H9 (cell line): ENCODE results near the gene TUB. TPM values are rescaled to one million over a fixed set of nuclear protein-coding genes. Genes with fewer than 3 reads are reported as not detected.

Experiments
- DNase-seq: peaks from one replicate; pipeline ENCODE4 v3.0.0-alpha.2; 2017
- H2AFZ ChIP-seq: one replicate; pipeline ENCODE4 v1.6.1; 2013; ENCODE audit warnings: mild to moderate bottlenecking, low read length, control low read depth, moderate library complexity
- H2AK5ac ChIP-seq: 2 replicates; pipeline ENCODE4 v1.6.1; 2013; ENCODE audit warnings: low read length, control low read depth, mixed read lengths; ENCODE audit not compliant: insufficient read length
- H2BK120ac ChIP-seq: one replicate; pipeline ENCODE4 v1.6.1; 2013; ENCODE audit warnings: low read depth, mild to moderate bottlenecking, low read length, control low read depth, inconsistent platforms; ENCODE audit not compliant: poor library complexity, severe bottlenecking
- H2BK12ac ChIP-seq: 2 replicates; pipeline ENCODE4 v1.6.1; 2013; ENCODE audit warnings: low read length, control low read depth, mixed read lengths, low read depth; ENCODE audit not compliant: insufficient read length
- H2BK15ac ChIP-seq: 2 replicates; pipeline ENCODE4 v1.6.1; 2013; ENCODE audit warnings: low read depth, low read length, control low read depth
- H2BK20ac ChIP-seq: one replicate; pipeline ENCODE4 v1.6.1; 2013; ENCODE audit warnings: low read depth, mild to moderate bottlenecking, low read length, control low read depth, inconsistent platforms; ENCODE audit not compliant: poor library complexity, severe bottlenecking
- H2BK5ac ChIP-seq: 2 replicates; pipeline ENCODE4 v1.6.1; 2013; ENCODE audit warnings: low read length, control low read depth, mixed read lengths; ENCODE audit not compliant: insufficient read length
- H3K14ac ChIP-seq: 2 replicates; pipeline ENCODE4 v1.6.1; 2013; ENCODE audit warnings: low read length, control low read depth; ENCODE audit not compliant: insufficient read depth
- H3K18ac ChIP-seq: 2 replicates; pipeline ENCODE4 v1.6.1; 2013; ENCODE audit warnings: low read depth, mild to moderate bottlenecking, mixed read lengths, low read length, control low read depth; ENCODE audit not compliant: insufficient read length
- H3K23ac ChIP-seq: 2 replicates; pipeline ENCODE4 v1.6.1; 2013; ENCODE audit warnings: low read length, control low read depth, mixed read lengths, low read depth; ENCODE audit not compliant: insufficient read length
- H3K23me2 ChIP-seq: 2 replicates; pipeline ENCODE4 v1.6.1; 2013; ENCODE audit warnings: low read depth, mild to moderate bottlenecking, mixed read lengths, low read length, control low read depth; ENCODE audit not compliant: insufficient read length, poor library complexity, severe bottlenecking
- H3K27ac ChIP-seq: 2 replicates; pipeline ENCODE4 v1.5.1; 2013; ENCODE audit warnings: low read length, control low read depth, mixed read lengths, low read depth; ENCODE audit not compliant: insufficient read length
- H3K27me3 ChIP-seq: 2 replicates; pipeline ENCODE4 v1.6.1; 2013; ENCODE audit warnings: low read length, control low read depth, inconsistent platforms; ENCODE audit not compliant: insufficient read depth
- H3K4ac ChIP-seq: 2 replicates; pipeline ENCODE4 v1.6.1; 2013; ENCODE audit warnings: low read depth, mild to moderate bottlenecking, control low read depth, inconsistent platforms, low read length, moderate library complexity
- H3K4me1 ChIP-seq: 2 replicates; pipeline ENCODE4 v1.6.1; 2013; ENCODE audit warnings: low read length, control low read depth, inconsistent platforms; ENCODE audit not compliant: insufficient read depth
- H3K4me2 ChIP-seq: 2 replicates; pipeline ENCODE4 v1.6.1; 2013; ENCODE audit warnings: low read length, control low read depth, mixed read lengths; ENCODE audit not compliant: insufficient read length, insufficient read depth
- H3K56ac ChIP-seq: 2 replicates; pipeline ENCODE4 v1.6.1; 2013; ENCODE audit warnings: low read depth, mild to moderate bottlenecking, mixed read lengths, low read length, control low read depth; ENCODE audit not compliant: insufficient read length
- H3K79me1 ChIP-seq: 2 replicates; pipeline ENCODE4 v1.6.1; 2013; ENCODE audit warnings: low read depth, mild to moderate bottlenecking, moderate library complexity, low read length, control low read depth, inconsistent platforms; ENCODE audit not compliant: insufficient read depth, poor library complexity, severe bottlenecking
- H3K79me2 ChIP-seq: 2 replicates; pipeline ENCODE4 v1.6.1; 2013; ENCODE audit warnings: low read length, control low read depth, inconsistent platforms; ENCODE audit not compliant: insufficient read depth
- H3K9ac ChIP-seq: 2 replicates; pipeline ENCODE4 v1.6.1; 2013; ENCODE audit warnings: low read length, control low read depth, mixed read lengths; ENCODE audit not compliant: insufficient read length; ENCODE audit errors: extremely low read depth
- H3K9me3 ChIP-seq: one replicate; pipeline ENCODE4 v1.6.1; 2013; ENCODE audit warnings: low read depth, low read length, inconsistent platforms; ENCODE audit not compliant: control insufficient read depth
- H3T11ph ChIP-seq: one replicate; pipeline ENCODE4 v1.6.1; 2013; ENCODE audit warnings: mild to moderate bottlenecking, low read length, control low read depth, inconsistent platforms
- H4K20me1 ChIP-seq: one replicate; pipeline ENCODE4 v1.6.1; 2013; ENCODE audit not compliant: control insufficient read depth, insufficient read length, insufficient read depth
- H4K5ac ChIP-seq: 2 replicates; pipeline ENCODE4 v1.6.1; 2013; ENCODE audit warnings: low read depth, mild to moderate bottlenecking, mixed read lengths, low read length, control low read depth; ENCODE audit not compliant: insufficient read length
- H4K8ac ChIP-seq: replicated peaks from 2 replicates; pipeline ENCODE4 v1.6.1; 2013; ENCODE audit warnings: low read length, control low read depth, mixed read lengths, low read depth; ENCODE audit not compliant: insufficient read length
- H4K91ac ChIP-seq: 2 replicates; pipeline ENCODE4 v1.6.1; 2013; ENCODE audit warnings: low read depth, mild to moderate bottlenecking, moderate library complexity, mixed read lengths, low read length, control low read depth; ENCODE audit not compliant: insufficient read length
- H3K27ac Mint-ChIP-seq, 3 experiments: 2 replicates in 2 of 3; 3 replicates in 1 of 3; pipeline ENCODE4 v1.8.0; 2020 to 2021; ENCODE audit warnings: mixed read lengths in 3 of 3, mild to moderate bottlenecking in 1 of 3, moderate library complexity in 1 of 3
- H3K27me3 Mint-ChIP-seq: 2 replicates; pipeline ENCODE4 v1.8.0; 2021; ENCODE audit warnings: low read depth, mild to moderate bottlenecking, moderate library complexity, mixed read lengths
- H3K36me3 Mint-ChIP-seq, 3 experiments: 2 replicates in 2 of 3; 3 replicates in 1 of 3; pipeline ENCODE4 v1.8.0; 2020 to 2021; ENCODE audit warnings: low read depth in 3 of 3, mixed read lengths in 3 of 3; ENCODE audit not compliant: insufficient read depth in 1 of 3
- H3K4me1 Mint-ChIP-seq, 2 experiments: 2 replicates each; pipeline ENCODE4 v1.8.0; 2020; ENCODE audit warnings: mixed read lengths in 2 of 2
- H3K4me3 Mint-ChIP-seq, 2 experiments: 2 replicates in 1 of 2; 3 replicates in 1 of 2; pipeline ENCODE4 v1.8.0; 2020 to 2021; ENCODE audit warnings: mild to moderate bottlenecking in 2 of 2, mixed read lengths in 2 of 2, moderate library complexity in 1 of 2
- H3K9me3 Mint-ChIP-seq, 2 experiments: 2 replicates in 1 of 2; 3 replicates in 1 of 2; pipeline ENCODE4 v1.8.0; 2020; ENCODE audit warnings: mild to moderate bottlenecking in 2 of 2, mixed read lengths in 2 of 2, moderate library complexity in 1 of 2
- WGBS: extraction: QIAGEN DNeasy Blood & Tissue Kit; methylation state at CpG from one replicate; pipeline ENCODE4 v1.1.7; 2013; ENCODE audit warnings: missing lambda C conversion rate, low lambda C conversion rate, mixed read lengths; ENCODE audit not compliant: insufficient read length; ENCODE audit errors: extremely low coverage; 5-methylcytosine and 5-hydroxymethylcytosine counted together
- total RNA-seq: library from RNA; stranded (reverse); gene quantifications from 2 replicates; pipeline ENCODE4 v1.2.1, GENCODE V29; 2021
- TF ChIP-seq, protein P1 (sequence below): fragments of 200-600 bp; sonication (generic); conservative IDR thresholded peaks from 3 replicates; pipeline ENCODE4 v1.8.0; 2021; ENCODE audit warnings: antibody characterized with exemption, mild to moderate bottlenecking

Gene TUB
- total RNA-seq, 1 experiment from 2014 or later: 14.8 TPM

DNA sequence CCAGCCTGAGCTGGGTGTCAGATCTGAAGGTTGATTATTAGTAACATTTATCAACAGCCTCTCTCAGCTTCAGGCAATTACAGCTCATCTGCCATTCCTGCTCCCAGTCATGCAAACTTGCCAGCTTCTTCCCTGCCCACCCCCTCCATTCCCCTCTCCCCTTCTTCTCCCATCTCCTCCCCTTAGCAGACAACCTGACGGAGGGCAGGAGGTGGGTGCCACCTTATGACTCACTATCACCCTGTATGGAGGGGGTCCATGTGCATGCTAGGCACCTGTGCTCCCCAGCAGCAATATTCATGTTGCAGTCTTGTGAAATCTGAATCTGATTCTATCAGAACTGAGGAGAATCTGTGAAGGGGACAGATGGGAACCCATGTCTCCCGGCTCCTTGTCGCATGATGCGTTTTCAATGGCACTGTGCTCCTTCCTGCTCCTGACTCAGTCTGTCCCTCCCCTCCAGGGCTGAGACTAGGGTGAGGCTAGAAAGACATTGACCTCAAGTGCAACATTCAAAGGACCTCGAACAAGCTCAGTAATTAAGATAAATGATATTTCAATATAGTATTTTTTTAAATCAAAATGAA lies 46.3 kb upstream of the TUB start:
- H3K27ac Mint-ChIP-seq: no peak overlapping the region
- no CpG with 5 or more reads among the region's 5 CpGs for WGBS

More for the DNA sequence above, 46.3 kb upstream of the TUB start:
- H2BK20ac ChIP-seq: no peak overlapping the region
- no peaks in the 10 kb centered on the region; a peak in 1 of 7 replicates for H3K36me3 Mint-ChIP-seq
- H3K9me3 ChIP-seq: no peaks in the 10 kb centered on the region
- H3K79me2 ChIP-seq: no peaks in the 10 kb centered on the region
- peaks cover 12 to 15% of the 10 kb centered on the region in 2 experiments for H3K4me1 Mint-ChIP-seq
- no peak overlapping the region for H3K14ac ChIP-seq
- no peak overlapping the region for H2BK15ac ChIP-seq
- no peak overlapping the region for H4K91ac ChIP-seq
- H3K27ac ChIP-seq: no peak overlapping the region
- no peak overlapping the region for H2BK5ac ChIP-seq
- no peak overlapping the region for H2AFZ ChIP-seq
- no peaks in the 10 kb centered on the region for H3K23me2 ChIP-seq
- H3K4me1 ChIP-seq: no peaks in the 10 kb centered on the region
- TF ChIP-seq, protein P1, sequence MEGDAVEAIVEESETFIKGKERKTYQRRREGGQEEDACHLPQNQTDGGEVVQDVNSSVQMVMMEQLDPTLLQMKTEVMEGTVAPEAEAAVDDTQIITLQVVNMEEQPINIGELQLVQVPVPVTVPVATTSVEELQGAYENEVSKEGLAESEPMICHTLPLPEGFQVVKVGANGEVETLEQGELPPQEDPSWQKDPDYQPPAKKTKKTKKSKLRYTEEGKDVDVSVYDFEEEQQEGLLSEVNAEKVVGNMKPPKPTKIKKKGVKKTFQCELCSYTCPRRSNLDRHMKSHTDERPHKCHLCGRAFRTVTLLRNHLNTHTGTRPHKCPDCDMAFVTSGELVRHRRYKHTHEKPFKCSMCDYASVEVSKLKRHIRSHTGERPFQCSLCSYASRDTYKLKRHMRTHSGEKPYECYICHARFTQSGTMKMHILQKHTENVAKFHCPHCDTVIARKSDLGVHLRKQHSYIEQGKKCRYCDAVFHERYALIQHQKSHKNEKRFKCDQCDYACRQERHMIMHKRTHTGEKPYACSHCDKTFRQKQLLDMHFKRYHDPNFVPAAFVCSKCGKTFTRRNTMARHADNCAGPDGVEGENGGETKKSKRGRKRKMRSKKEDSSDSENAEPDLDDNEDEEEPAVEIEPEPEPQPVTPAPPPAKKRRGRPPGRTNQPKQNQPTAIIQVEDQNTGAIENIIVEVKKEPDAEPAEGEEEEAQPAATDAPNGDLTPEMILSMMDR: no peak
- no peak overlapping the region for H3K4me2 ChIP-seq
- no peak overlapping the region for H3K9ac ChIP-seq
- no peaks in the 10 kb centered on the region; a peak in 1 of 5 replicates for H3K9me3 Mint-ChIP-seq
- no peaks in the 10 kb centered on the region for H3K27me3 ChIP-seq
- H4K5ac ChIP-seq: no peak overlapping the region
- peaks cover 48% of the 10 kb centered on the region for H3K27me3 Mint-ChIP-seq
- DNase-seq: no peak
- no peaks in the 10 kb centered on the region for H3K79me1 ChIP-seq
- no peak overlapping the region for H3K23ac ChIP-seq
- no peak overlapping the region for H3T11ph ChIP-seq
- no peak overlapping the region for H3K18ac ChIP-seq
- H2BK120ac ChIP-seq: no peak overlapping the region
- H4K20me1 ChIP-seq: no peaks in the 10 kb centered on the region
- no peak overlapping the region for H2BK12ac ChIP-seq
- H2AK5ac ChIP-seq: no peak overlapping the region
- H3K4me3 Mint-ChIP-seq: no peak overlapping the region
- no peak overlapping the region for H3K56ac ChIP-seq
- no peak overlapping the region for H4K8ac ChIP-seq
- no peak overlapping the region for H3K4ac ChIP-seq
